Motor neuron (in vitro differentiated cells): ENCODE results near the gene ZFP69B. TPM values are rescaled to one million over a fixed set of nuclear protein-coding genes. Genes with fewer than 3 reads are reported as not detected.
"Not testable (repeated sequence)": the region's sequence is repeated elsewhere in the genome, so short reads cannot be mapped to it uniquely, and the experiment has no call there.

Experiments
- ATAC-seq, 8 experiments: fragments of 200-7000 bp; cut with Tn5 transposase; replicated peaks in 6 of 8; 2 replicates each; pipeline ENCODE4 v1.8.0; 2021; ENCODE audit warnings: mild to moderate bottlenecking in 8 of 8, moderate library complexity in 8 of 8
- H3K27ac ChIP-seq, 2 donors: fragments of 250-450 bp; sonication (Bioruptor Pico); 2 replicates each; pipeline ENCODE4 v1.9.0; 2021; ENCODE audit warnings: antibody characterized with exemption in 2 of 2, mild to moderate bottlenecking in 2 of 2, moderate library complexity in 1 of 2
- H3K4me1 ChIP-seq, 2 donors: fragments of 250-450 bp; sonication (Bioruptor Pico); replicated peaks in 1 of 2; 2 replicates each; pipeline ENCODE4 v1.6.1; 2021; ENCODE audit warnings: antibody characterized with exemption in 2 of 2, mild to moderate bottlenecking in 2 of 2, moderate library complexity in 1 of 2
- H3K4me3 ChIP-seq, 5 donors: fragments of 250-450 bp; sonication (Bioruptor Pico); 2 replicates each; pipeline ENCODE4 v1.9.0; 2021; ENCODE audit warnings: antibody characterized with exemption in 5 of 5, mild to moderate bottlenecking in 5 of 5, moderate library complexity in 4 of 5
- WGBS, 10 experiments: fragments of 450-650 bp; shearing (Covaris generic); methylation state at CpG; one replicate each; pipeline ENCODE4 v1.0.0; 2022; 5-methylcytosine and 5-hydroxymethylcytosine counted together
- in situ Hi-C, 9 experiments: fragments of 400-800 bp; cut with MboI; loops; one replicate each; pipeline ENCODE4 v1.15.0; 2021; ENCODE audit warnings: low sequenced_read_pairs in 9 of 9, low pct_unique_long_range_greater_than_20kb in 2 of 9; ENCODE audit not compliant: unreplicated experiment in 9 of 9
- total RNA-seq, 8 experiments: library from RNA; unstranded; fragments of 300-600 nt; gene quantifications; 2 replicates each; pipeline versions ENCODE4 v1.2.3 to v1.2.4, GENCODE V29; 2022

The ZFP69B gene
- total RNA-seq, 8 experiments from 2014 or later: 1.9 to 17.6 (median 8.7) TPM

- H3K4me3 ChIP-seq: peak overlapping the region; percentile 45 to 94 (median 67)
- in situ Hi-C loops: no loop called here
- peaks cover 5 to 17% of the 10 kb centered on the region in 2 donors for H3K4me1 ChIP-seq
- ATAC-seq: peak; percentile 27 to 46 (median 34)
- H3K27ac ChIP-seq: peak overlapping the region; percentile 78 to 94
- 0 to 80% (median 29%) methylated on average over 1 to 22 of the region's 22 CpGs; no CpG with 5 or more reads in 1 of the 10 experiments for WGBS, 10 experiments
These were observed 390 bp downstream of the ZFP69B start for GRCh38 chr1:40450495-40451237.

GRCh38 chr1:40451238-40451585, 936 bp downstream of the ZFP69B start:
- WGBS, 10 experiments: 80 to 100% (median 93%) methylated on average over 1 of the region's 1 CpG; no CpG with 5 or more reads in 2 of the 10 experiments
- peak overlapping the region in 1 of 2 donors; percentile 94 for H3K27ac ChIP-seq
- in situ Hi-C loops: no loop called here
- no peak for ATAC-seq
- H3K4me3 ChIP-seq: peak overlapping the region; percentile 45 to 94 (median 67)
- H3K4me1 ChIP-seq: peaks cover 5 to 17% of the 10 kb centered on the region in 2 donors

- no peak overlapping the region for H3K4me3 ChIP-seq
- WGBS, 10 experiments: 0 to 100% (median 92%) methylated on average over 1 of the region's 1 CpG; no CpG with 5 or more reads in 2 of the 10 experiments
- no peak overlapping the region for H3K27ac ChIP-seq
- ATAC-seq: no peak
- in situ Hi-C loops: no loop called here
- H3K4me1 ChIP-seq: peaks cover 5 to 11% of the 10 kb centered on the region in 2 donors
These were observed 4.6 kb downstream of the ZFP69B start for GRCh38 chr1:40454873-40455272.

GRCh38 chr1:40462956-40463590, 12.8 kb downstream of the ZFP69B start:
- H3K4me3 ChIP-seq: no peak overlapping the region
- ATAC-seq: no peak
- in situ Hi-C loops: no loop called here
- 33 to 100% (median 94%) methylated on average over 1 to 3 of the region's 3 CpGs; no CpG with 5 or more reads in 1 of the 10 experiments for WGBS, 10 experiments
- no peaks in the 10 kb centered on the region for H3K4me1 ChIP-seq
- H3K27ac ChIP-seq: no peak overlapping the region

GRCh38 chr1:40469327-40469726, 19.1 kb downstream of the ZFP69B start:
- no peak overlapping the region for H3K4me3 ChIP-seq
- WGBS, 10 experiments: 67 to 100% (median 95%) methylated on average over 1 to 2 of the region's 2 CpGs
- in situ Hi-C loops: no loop called here
- no peak overlapping the region for H3K27ac ChIP-seq
- ATAC-seq: no peak
- H3K4me1 ChIP-seq: no peaks in the 10 kb centered on the region

- H3K27ac ChIP-seq: no peak overlapping the region
- no peak overlapping the region for H3K4me3 ChIP-seq
- H3K4me1 ChIP-seq: peaks cover 7 to 12% of the 10 kb centered on the region in 2 donors
- in situ Hi-C loops: no loop called here
- WGBS, 10 experiments: 73 to 96% (median 88%) methylated on average over 1 to 2 of the region's 2 CpGs; no CpG with 5 or more reads in 1 of the 10 experiments
- no peak for ATAC-seq
These were observed 25.0 kb downstream of the ZFP69B start for GRCh38 chr1:40475268-40475667.

- in situ Hi-C loops: no loop called here
- Histone ChIP-seq H3K27ac (peak within 1 kb of the TSS; percentile 33 to 66), H3K4me3 (peak within 1 kb of the TSS; percentile 55 to 86 (median 76)), H3K4me1 (peaks cover 7 to 12% of the 10 kb centered on the region in 2 donors)
- WGBS, 10 experiments: 0 to 23% (median 5%) methylated on average over 1 to 16 of the region's 65 CpGs; no CpG with 5 or more reads in 1 of the 10 experiments
- peak; percentile 89 to 97 (median 96) for ATAC-seq
These were observed 26.8 kb downstream of the ZFP69B start, which contains the start of gene ZFP69 for GRCh38 chr1:40476924-40477677. Gene ZFP69, plus strand, starts transcription at chr1:40477290. Its CDS starts 2,072 bp downstream, at chr1:40479362.

GRCh38 chr1:40477678-40478053, 27.4 kb downstream of the ZFP69B start:
- ATAC-seq: peak; percentile 60 to 73 (median 66)
- in situ Hi-C loops: no loop called here
- H3K27ac ChIP-seq: peak overlapping the region; percentile 33 to 66

GRCh38 chr1:40478276-40478675, 28.0 kb downstream of the ZFP69B start:
- ATAC-seq: no peak
- 11 to 100% (median 83%) methylated on average over 2 of the region's 2 CpGs; no CpG with 5 or more reads in 3 of the 10 experiments for WGBS, 10 experiments
- in situ Hi-C loops: no loop called here

More at GRCh38 chr1:40477678-40478053, 27.4 kb downstream of the ZFP69B start:
- Histone ChIP-seq H3K4me1 (peaks cover 7 to 12% of the 10 kb centered on the region in 2 donors), H3K4me3 (peak overlapping the region; percentile 55 to 86 (median 76))
- 0 to 20% (median 7%) methylated on average over 3 to 12 of the region's 17 CpGs; no CpG with 5 or more reads in 4 of the 10 experiments for WGBS, 10 experiments

GRCh38 chr1:40479156-40479555, 28.9 kb downstream of the ZFP69B start:
- no peak for ATAC-seq
- in situ Hi-C loops: no loop called here
- Histone ChIP-seq H3K27ac (no peak overlapping the region), H3K4me1 (peaks cover 7 to 12% of the 10 kb centered on the region in 2 donors), H3K4me3 (no peak overlapping the region)
- 70 to 100% (median 87%) methylated on average over 2 to 4 of the region's 4 CpGs; no CpG with 5 or more reads in 5 of the 10 experiments for WGBS, 10 experiments

More at GRCh38 chr1:40478276-40478675, 28.0 kb downstream of the ZFP69B start:
- peak overlapping the region; percentile 55 to 86 (median 76) for H3K4me3 ChIP-seq
- peaks cover 7 to 12% of the 10 kb centered on the region in 2 donors for H3K4me1 ChIP-seq
- no peak overlapping the region for H3K27ac ChIP-seq

GRCh38 chr1:40495315-40495903, 45.1 kb downstream of the ZFP69B start:
- in situ Hi-C loops: no loop called here
- H3K4me3 ChIP-seq: no peak overlapping the region
- no peak overlapping the region for H3K27ac ChIP-seq
- no peak for ATAC-seq
- WGBS, 10 experiments: 60 to 100% (median 92%) methylated on average over 1 to 4 of the region's 4 CpGs; no CpG with 5 or more reads in 1 of the 10 experiments
- H3K4me1 ChIP-seq: no peaks in the 10 kb centered on the region

GRCh38 chr1:40502651-40503050, 52.4 kb downstream of the ZFP69B start:
- ATAC-seq, H3K27ac ChIP-seq, H3K4me3 ChIP-seq, in situ Hi-C loops, H3K4me1 ChIP-seq: not testable (repeated sequence)
- 63 to 100% (median 96%) methylated on average over 2 to 4 of the region's 4 CpGs; no CpG with 5 or more reads in 1 of the 10 experiments for WGBS, 10 experiments
